GM12878 (cell line): ENCODE measurements around the gene CDK7. TPM values are rescaled to one million over a fixed set of nuclear protein-coding genes. Genes with fewer than 3 reads are reported as not detected.

Experiments used
- ATAC-seq: fragments of 200-7000 bp; cut with Tn5 transposase; 3 replicates; pipeline ENCODE4 v1.9.1; 2020; ENCODE audit warnings: mild to moderate bottlenecking, moderate library complexity
- BruUV-seq: library from RNA; stranded (reverse); fragments of 400-500 nt; replicated peaks from 2 replicates; lab custom pipeline; 2021; lab: Mats Ljungman, UMichigan
- CTCF ChIA-PET: fragments of 300-600 bp; sonication (Branson Sonifier 250); formaldehyde crosslinking; extraction: SDS; loops from one replicate; lab custom pipeline; 2021; ENCODE audit warnings: inconsistent platforms; lab: Yijun Ruan, JAX
- POLR2A ChIA-PET: fragments of 350-600 bp; formaldehyde crosslinking; extraction: SDS; loops from one replicate; lab custom pipeline; 2021; ENCODE audit warnings: inconsistent platforms; lab: Charles Lee
- RAD21 ChIA-PET: fragments of 300-600 bp; sonication (Branson Sonifier 250); formaldehyde crosslinking; loops from one replicate; lab custom pipeline; 2023; ENCODE audit warnings: antibody characterized with exemption; ENCODE audit not compliant: unreplicated experiment; lab: Charles Lee
- SMC1A ChIA-PET: fragments of 300-600 bp; sonication (Branson Sonifier 250); formaldehyde crosslinking; loops from one replicate; lab custom pipeline; 2023; ENCODE audit not compliant: unreplicated experiment, uncharacterized antibody; lab: Charles Lee
- DNase-seq: peaks from one replicate; pipeline ENCODE4 v3.0.0-alpha.2; 2011; ENCODE audit warnings: low read depth, low spot score
- FAIRE-seq: peaks from 3 replicates; lab custom pipeline; 2011; peaks lifted over from hg19 to GRCh38; lab: Jason Lieb, UNC
- H2AFZ ChIP-seq: 2 replicates; pipeline ENCODE4 v1.6.0; 2011; ENCODE audit warnings: low read depth, low read length, control low read depth; ENCODE audit not compliant: control insufficient read depth
- H3K27ac ChIP-seq: 2 replicates; pipeline ENCODE4 v1.5.1; 2011; ENCODE audit warnings: control low read depth; ENCODE audit not compliant: control insufficient read depth, insufficient read depth
- H3K27me3 ChIP-seq, 2 experiments: replicated peaks in 1 of 2; 2 replicates each; pipeline versions ENCODE4 v1.6.0 to v1.6.1; 2011; ENCODE audit warnings: low read length in 1 of 2; ENCODE audit not compliant: control insufficient read depth in 2 of 2, insufficient read depth in 2 of 2
- H3K36me3 ChIP-seq, 2 experiments: 2 replicates each; pipeline ENCODE4 v1.5.1; 2011; ENCODE audit warnings: low read length in 1 of 2; ENCODE audit not compliant: control insufficient read depth in 2 of 2, insufficient read depth in 2 of 2
- H3K4me1 ChIP-seq: 2 replicates; pipeline ENCODE4 v1.6.1; 2011; ENCODE audit warnings: mild to moderate bottlenecking, low read length, moderate library complexity, mixed read lengths; ENCODE audit not compliant: control insufficient read depth, insufficient read depth
- H3K4me2 ChIP-seq: 2 replicates; pipeline ENCODE4 v1.6.0; 2011; ENCODE audit warnings: control low read depth; ENCODE audit not compliant: control insufficient read depth, insufficient read depth
- H3K4me3 ChIP-seq: fragments of 200-600 bp; sonication (generic); 2 replicates; pipeline ENCODE4 v1.5.1; 2016
- H3K79me2 ChIP-seq: 2 replicates; pipeline ENCODE4 v1.6.0; 2011; ENCODE audit warnings: low read length; ENCODE audit not compliant: control insufficient read depth, insufficient read depth
- H3K9ac ChIP-seq: 2 replicates; pipeline ENCODE4 v1.8.0; 2011; ENCODE audit warnings: low read length, control low read depth, mixed read lengths; ENCODE audit not compliant: control insufficient read depth, insufficient read depth
- H3K9me3 ChIP-seq: replicated peaks from 3 replicates; pipeline ENCODE4 v1.5.1; 2011; ENCODE audit warnings: mild to moderate bottlenecking, low read length; ENCODE audit not compliant: control insufficient read depth, insufficient read depth
- H4K20me1 ChIP-seq: 2 replicates; pipeline ENCODE4 v1.6.0; 2011; ENCODE audit not compliant: control insufficient read depth, insufficient read depth
- BACH1 ChIP-seq: fragments of 450-650 bp; IDR thresholded peaks from 2 replicates; pipeline ENCODE4 v1.6.1; 2017; ENCODE audit warnings: mild to moderate bottlenecking, borderline replicate concordance
- BCL11A ChIP-seq: IDR thresholded peaks from 2 replicates; pipeline ENCODE4 v1.6.1; 2011; ENCODE audit warnings: low read depth, low read length
- BCLAF1 ChIP-seq: fragments of 450-650 bp; IDR thresholded peaks from 2 replicates; pipeline ENCODE4 v1.6.1; 2017; ENCODE audit warnings: antibody characterized with exemption, mild to moderate bottlenecking, moderate library complexity
- MAX ChIP-seq: IDR thresholded peaks from 2 replicates; pipeline ENCODE4 v1.6.1; 2012; ENCODE audit warnings: low read depth, low read length, improper control_type of control experiment
- MEF2A ChIP-seq: IDR thresholded peaks from 2 replicates; pipeline ENCODE4 v1.6.1; 2011; ENCODE audit warnings: low read depth, mild to moderate bottlenecking, low read length, moderate library complexity; ENCODE audit not compliant: insufficient read depth
- MLLT1 ChIP-seq: fragments of 450-650 bp; IDR thresholded peaks from 2 replicates; pipeline ENCODE4 v1.6.1; 2016; ENCODE audit warnings: mild to moderate bottlenecking
- NR2C1 ChIP-seq: fragments of 450-650 bp; IDR thresholded peaks from 2 replicates; pipeline ENCODE4 v1.6.1; 2017; ENCODE audit warnings: antibody characterized with exemption, mild to moderate bottlenecking, moderate library complexity
- RBBP5 ChIP-seq: fragments of 200-600 bp; sonication (generic); conservative IDR thresholded peaks from 2 replicates; pipeline ENCODE4 v1.6.1; 2016
- SKIL ChIP-seq: fragments of 450-650 bp; IDR thresholded peaks from 2 replicates; pipeline ENCODE4 v1.6.1; 2017; ENCODE audit warnings: mild to moderate bottlenecking, low read depth, inconsistent platforms; ENCODE audit not compliant: poor library complexity, severe bottlenecking
- STAT3 ChIP-seq: IDR thresholded peaks from 2 replicates; pipeline ENCODE4 v1.6.1; 2011; ENCODE audit warnings: low read depth, low read length, improper control_type of control experiment
- TCF3 ChIP-seq: IDR thresholded peaks from 2 replicates; pipeline ENCODE4 v1.6.1; 2012; ENCODE audit warnings: low read depth, mild to moderate bottlenecking, low read length, borderline replicate concordance; ENCODE audit not compliant: insufficient read depth
- YBX1 ChIP-seq: fragments of 450-650 bp; IDR thresholded peaks from 2 replicates; pipeline ENCODE4 v1.6.1; 2016; ENCODE audit warnings: antibody characterized with exemption
- WGBS: methylation state at CpG from one replicate; pipeline ENCODE4 v1.1.6; 2016; ENCODE audit warnings: low lambda C conversion rate; ENCODE audit not compliant: insufficient replicate concordance, insufficient coverage; ENCODE audit errors: missing lambda C conversion rate; 5-methylcytosine and 5-hydroxymethylcytosine counted together
- in situ Hi-C: fragments of 300-500 bp; cut with MboI; formaldehyde crosslinking; loops from 9 replicates; pipeline ENCODE4 v1.14.3; 2018; ENCODE audit warnings: mixed read lengths
- intact Hi-C: fragments of 100-400 bp; cut with micrococcal nuclease; formaldehyde crosslinking; loops from one replicate; pipeline ENCODE4 v1.14.2; 2022; ENCODE audit not compliant: unreplicated experiment
- polyA plus RNA-seq, 11 experiments: library from polyadenylated mRNA; depleted of rRNA in 4 of 11; unstranded in 6 of 11; stranded (reverse) in 5 of 11; fragments of >200 nt; fragmentation: Nextera tagmentation in 4 of 11; fragmentation: Illumina TruSeq in 1 of 11; extraction: Ambion mirVana in 4 of 11; extraction: Trizol in 1 of 11; gene quantifications; 1 replicate in 1 of 11; 2 replicates in 10 of 11; pipeline versions ENCODE4 v1.2.1 to v1.2.3, GENCODE V29; 2011 to 2016; ENCODE audit warnings: inconsistent platforms in 2 of 11, missing spikeins in 2 of 11, low read depth in 1 of 11
- total RNA-seq, 4 experiments: library from RNA; depleted of rRNA in 3 of 4; stranded (reverse); fragments of >200 nt in 3 of 4; fragmentation: Illumina TruSeq in 1 of 4; extraction: Trizol in 1 of 4; gene quantifications; 2 replicates each; pipeline versions ENCODE4 v1.2.1 to v1.2.3, GENCODE V29; 2013 to 2021

Gene CDK7
- total and polyA plus RNA-seq, 10 of the 15 experiments (the other 5 are each of a cell fraction or from before 2014, with no cell fraction given): 26.0 to 93.9 (median 43.0) TPM

GRCh38 chr5:69188811-69189161 is 45.9 kb upstream of the CDK7 start (continued):
- TF ChIP-seq BCL11A (no peak), YBX1 (no peak), RBBP5 (no peak), MLLT1 (no peak)

- H3K27ac ChIP-seq: peak within 1 kb of the TSS; percentile 85
- peak within 1 kb of the TSS; percentile 91 for H2AFZ ChIP-seq
- peaks cover 1 to 2% of the 10 kb centered on the region in 2 experiments; a peak in 2 of 4 replicates for H3K36me3 ChIP-seq
- ChIA-PET RAD21 (interaction anchor here (1.2 to 1.8 kb wide), 3 partner anchors 22 to 145 kb away, joined by 4 to 8 read pairs (median 4); partner anchors contain the start of genes CCNB1 and SLC30A5), SMC1A (interaction anchor here (0.6 to 2.5 kb wide), 10 partner anchors 10 to 371 kb away, joined by 3 to 9 read pairs (median 4); partner anchors contain the start of genes CDK7, GTF2H2C and SLC30A5), POLR2A (interaction anchor here (0.6 to 1.8 kb wide), 8 partner anchors 11 to 48 kb away, joined by 3 to 8 read pairs (median 4); partner anchors contain the start of genes CCNB1 and CDK7), CTCF (interaction anchor here (0.8 to 1.7 kb wide), 4 partner anchors 21 to 145 kb away, joined by 3 to 7 read pairs (median 4); partner anchors contain the start of gene SLC30A5)
- in situ Hi-C loops: no loop called here
- H3K27me3 ChIP-seq: no peaks in the 10 kb centered on the region
- no peaks in the 10 kb centered on the region for H4K20me1 ChIP-seq
- H3K79me2 ChIP-seq: peaks cover 5% of the 10 kb centered on the region
- ATAC-seq (peak; percentile 95), DNase-seq (peak; percentile 63), FAIRE-seq (peak; percentile 85)
- peak within 1 kb of the TSS; percentile 93 for H3K4me3 ChIP-seq
- peak within 1 kb of the TSS; percentile 97 for H3K4me2 ChIP-seq
- peak within 1 kb of the TSS; percentile 85 for H3K9ac ChIP-seq
- peaks cover 5% of the 10 kb centered on the region; the same call in 1 of the 2 replicates for H3K4me1 ChIP-seq
- BruUV-seq: TSS peak; percentile 83
- WGBS: 2% methylated on average over 55 of the region's 55 CpGs
- H3K9me3 ChIP-seq: no peaks in the 10 kb centered on the region
- intact Hi-C loops: loop anchor here (2.0 to 5.0 kb wide), 2 partner anchors 23 to 97 kb away; partner anchors contain the start of genes CCNB1 and SLC30A5
- TF ChIP-seq BCLAF1 (no peak), SKIL (no peak), TCF3 (no peak), MEF2A (0 out of 2 replicates have a peak, but pooled peaks have one; percentile 4), BACH1 (0 out of 2 replicates have a peak, but pooled peaks have one; percentile 37), STAT3 (no peak), NR2C1 (peak; percentile 70), MAX (peak; percentile 32; the same call in 1 of the 2 replicates)
Observed at GRCh38 chr5:69189162-69190086, 45.3 kb upstream of the CDK7 start, which contains the start of gene CENPH. Gene CENPH (plus strand): TSS chr5:69189583. CDS start chr5:69189635, 52 bp downstream.
